ENCODE results near the gene ABLIM2. TPM values are rescaled to one million over a fixed set of nuclear protein-coding genes. Genes with fewer than 3 reads are reported as not detected.

The ABLIM2 gene
- total RNA-seq, 1 donor from 2014 or later, result 3.5 TPM

DNA sequence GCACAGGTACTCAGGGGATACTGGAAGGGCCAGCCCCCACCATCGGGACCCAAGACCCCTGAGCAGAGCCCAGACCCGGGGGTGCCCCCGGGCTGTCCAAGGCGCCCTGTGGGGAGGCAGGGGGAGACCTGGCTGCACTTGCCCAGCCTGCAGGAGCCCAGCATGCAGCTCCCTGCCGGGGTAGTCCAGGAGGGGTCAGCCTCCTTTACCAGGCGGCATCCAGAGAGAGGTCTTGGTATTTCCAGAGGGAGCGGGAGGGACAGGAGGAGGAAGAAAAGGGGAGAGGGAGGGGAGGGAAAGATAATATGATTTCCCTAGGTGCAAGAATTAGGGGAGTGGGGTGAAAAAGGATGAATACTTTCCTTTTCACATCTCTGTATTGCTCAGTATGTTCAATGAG lies 97.5 kb downstream of the ABLIM2 start:
- H3K4me3 Mint-ChIP-seq, result no peak overlapping the region
- no peak overlapping the region for H3K27ac Mint-ChIP-seq
- TF ChIP-seq, protein P1, sequence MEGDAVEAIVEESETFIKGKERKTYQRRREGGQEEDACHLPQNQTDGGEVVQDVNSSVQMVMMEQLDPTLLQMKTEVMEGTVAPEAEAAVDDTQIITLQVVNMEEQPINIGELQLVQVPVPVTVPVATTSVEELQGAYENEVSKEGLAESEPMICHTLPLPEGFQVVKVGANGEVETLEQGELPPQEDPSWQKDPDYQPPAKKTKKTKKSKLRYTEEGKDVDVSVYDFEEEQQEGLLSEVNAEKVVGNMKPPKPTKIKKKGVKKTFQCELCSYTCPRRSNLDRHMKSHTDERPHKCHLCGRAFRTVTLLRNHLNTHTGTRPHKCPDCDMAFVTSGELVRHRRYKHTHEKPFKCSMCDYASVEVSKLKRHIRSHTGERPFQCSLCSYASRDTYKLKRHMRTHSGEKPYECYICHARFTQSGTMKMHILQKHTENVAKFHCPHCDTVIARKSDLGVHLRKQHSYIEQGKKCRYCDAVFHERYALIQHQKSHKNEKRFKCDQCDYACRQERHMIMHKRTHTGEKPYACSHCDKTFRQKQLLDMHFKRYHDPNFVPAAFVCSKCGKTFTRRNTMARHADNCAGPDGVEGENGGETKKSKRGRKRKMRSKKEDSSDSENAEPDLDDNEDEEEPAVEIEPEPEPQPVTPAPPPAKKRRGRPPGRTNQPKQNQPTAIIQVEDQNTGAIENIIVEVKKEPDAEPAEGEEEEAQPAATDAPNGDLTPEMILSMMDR (IDR thresholded peaks at IDR 0.05; ENCODE audit: unreplicated experiment), result no peak
- H3K4me1 Mint-ChIP-seq, result no peaks in the 10 kb centered on the region
- peaks cover 4% of the 10 kb centered on the region for H3K27me3 Mint-ChIP-seq (ENCODE audit: low read depth)
- peaks cover 22% of the 10 kb centered on the region for H3K9me3 Mint-ChIP-seq
- DNase-seq (ENCODE audit: low spot score in 2 of 2, unreplicated experiment in 2 of 2), result no peak
- H3K36me3 Mint-ChIP-seq, result peaks cover 9% of the 10 kb centered on the region

DNA sequence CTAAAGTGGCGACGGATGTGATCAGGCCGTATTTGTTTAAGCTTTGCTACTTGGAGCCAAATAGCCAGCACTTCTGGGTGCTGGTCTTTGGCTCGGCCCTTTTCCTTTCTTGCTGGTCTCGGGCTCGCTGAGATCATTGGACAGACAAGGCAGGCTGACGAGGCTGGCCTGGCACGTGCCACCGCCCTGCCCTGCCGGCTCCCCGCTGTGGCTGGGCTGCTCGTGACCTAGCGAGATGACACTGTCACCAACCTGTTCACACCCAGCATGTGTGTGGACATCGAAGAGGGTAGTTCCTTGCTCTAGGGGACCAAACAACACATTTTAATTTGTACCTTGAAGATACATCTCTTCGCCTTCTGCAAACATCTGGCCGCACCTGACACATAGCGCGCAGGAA lies 98.0 kb downstream of the ABLIM2 start:
- no peaks in the 10 kb centered on the region for H3K4me1 Mint-ChIP-seq
- H3K36me3 Mint-ChIP-seq, result peaks cover 9% of the 10 kb centered on the region
- H3K27ac Mint-ChIP-seq, result no peak overlapping the region
- no peak overlapping the region for H3K4me3 Mint-ChIP-seq
- no peak for DNase-seq (ENCODE audit: low spot score in 2 of 2, unreplicated experiment in 2 of 2)
- H3K9me3 Mint-ChIP-seq, result peaks cover 22% of the 10 kb centered on the region
- H3K27me3 Mint-ChIP-seq (ENCODE audit: low read depth), result peaks cover 4% of the 10 kb centered on the region
- TF ChIP-seq, protein P1 (IDR thresholded peaks at IDR 0.05; ENCODE audit: unreplicated experiment), result no peak

DNA sequence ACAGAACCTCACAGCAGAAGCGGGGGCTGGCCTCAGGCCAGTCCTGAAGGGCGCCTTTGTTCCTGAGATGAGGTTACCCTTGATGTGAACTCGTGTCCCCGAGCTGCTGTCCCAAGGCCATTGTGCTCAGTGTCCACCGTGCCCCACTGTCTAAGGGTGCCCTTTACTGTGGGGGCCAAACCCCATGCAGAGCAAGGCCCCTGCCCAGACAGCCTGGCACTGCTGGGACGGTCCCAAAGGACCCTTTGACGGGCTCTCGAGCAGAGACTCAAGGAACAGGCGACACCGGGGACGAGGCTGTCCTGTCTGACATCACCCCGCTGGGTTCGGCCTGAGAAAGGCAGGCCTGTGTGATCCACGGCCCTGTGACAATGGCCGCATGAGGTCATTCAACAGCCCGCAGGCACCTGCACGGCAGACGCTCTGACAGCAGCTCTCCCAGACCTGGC lies 100.6 kb downstream of the ABLIM2 start:
- Mint-ChIP-seq H3K4me1 (no peaks in the 10 kb centered on the region), H3K9me3 (no peaks in the 10 kb centered on the region), H3K27me3 (ENCODE audit: low read depth) (no peaks in the 10 kb centered on the region), H3K36me3 (peaks cover 3% of the 10 kb centered on the region), H3K4me3 (no peak overlapping the region), H3K27ac (no peak overlapping the region)
- no peak for DNase-seq (ENCODE audit: low spot score in 2 of 2, unreplicated experiment in 2 of 2)
- TF ChIP-seq, protein P1 (IDR thresholded peaks at IDR 0.05; ENCODE audit: unreplicated experiment), result no peak

DNA sequence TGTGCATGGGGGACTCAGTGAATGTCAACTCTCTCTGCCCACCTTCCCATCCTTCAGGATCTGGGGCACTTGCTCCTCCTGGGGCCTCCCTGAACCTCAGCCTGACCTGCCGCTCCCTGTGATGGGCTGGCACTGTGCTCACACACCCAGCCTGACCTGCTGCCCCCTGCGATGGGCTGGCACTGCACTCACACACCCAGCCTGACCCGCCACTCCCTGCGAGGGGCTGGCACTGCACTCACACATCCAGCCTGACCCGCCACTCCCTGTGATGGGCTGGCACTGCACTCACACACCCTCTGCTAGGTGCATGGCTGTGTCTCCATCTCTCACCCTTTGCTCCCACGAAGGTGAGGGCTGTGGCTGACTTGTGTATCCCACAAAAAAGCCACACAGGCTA lies 103.4 kb downstream of the ABLIM2 start:
- Mint-ChIP-seq H3K9me3 (no peaks in the 10 kb centered on the region), H3K4me3 (no peak overlapping the region), H3K4me1 (peaks cover 8% of the 10 kb centered on the region), H3K27me3 (ENCODE audit: low read depth) (no peaks in the 10 kb centered on the region), H3K36me3 (peaks cover 3% of the 10 kb centered on the region), H3K27ac (no peak overlapping the region)
- TF ChIP-seq, protein P1 (IDR thresholded peaks at IDR 0.05; ENCODE audit: unreplicated experiment), result no peak
- DNase-seq (ENCODE audit: low spot score in 2 of 2, unreplicated experiment in 2 of 2), result no peak

DNA sequence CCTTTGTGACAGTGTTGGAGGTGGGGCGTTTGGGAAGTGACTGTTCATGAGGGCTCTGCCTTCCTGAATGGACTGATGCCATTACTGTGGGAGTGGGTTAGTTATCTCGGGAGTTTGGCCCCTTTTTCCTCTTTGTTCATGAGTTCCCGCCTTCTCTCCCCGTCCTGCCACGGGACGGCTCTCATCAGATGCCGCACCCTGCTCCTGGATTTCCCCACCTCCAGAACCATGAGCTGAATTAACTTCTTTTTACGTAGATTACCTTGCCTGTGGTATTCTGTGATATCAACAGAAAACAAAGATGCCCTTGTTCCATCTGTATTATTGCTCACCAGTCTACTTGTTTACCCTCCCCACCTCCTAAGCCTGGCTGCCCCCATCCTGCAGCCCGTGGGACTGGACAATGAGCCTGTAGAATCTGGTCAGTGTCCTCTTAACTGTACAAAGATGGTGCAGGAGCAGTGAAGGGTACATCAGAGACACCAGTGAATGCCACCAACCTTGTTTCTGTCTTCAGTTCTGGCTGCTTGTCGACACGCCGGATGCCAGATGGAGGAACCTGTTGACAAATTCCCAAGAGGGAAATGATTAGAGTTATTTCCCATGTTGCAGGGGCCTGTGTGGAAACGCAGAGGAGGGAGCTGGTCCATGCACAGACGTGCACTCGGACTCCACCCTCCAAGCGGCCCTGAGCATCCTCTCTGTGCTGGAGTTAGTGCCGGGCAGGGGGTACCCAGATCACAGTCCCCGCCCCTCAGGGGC lies 104.7 kb downstream of the ABLIM2 start:
- H3K36me3 Mint-ChIP-seq, result no peaks in the 10 kb centered on the region
- H3K9me3 Mint-ChIP-seq, result no peaks in the 10 kb centered on the region
- H3K27me3 Mint-ChIP-seq (ENCODE audit: low read depth), result no peaks in the 10 kb centered on the region
- no peak overlapping the region for H3K4me3 Mint-ChIP-seq
- H3K4me1 Mint-ChIP-seq, result peaks cover 20% of the 10 kb centered on the region
- DNase-seq (ENCODE audit: low spot score in 2 of 2, unreplicated experiment in 2 of 2), result no peak
- H3K27ac Mint-ChIP-seq, result no peak overlapping the region
- TF ChIP-seq, protein P1 (IDR thresholded peaks at IDR 0.05; ENCODE audit: unreplicated experiment), result no peak

Data from mesothelial cell of epicardium (in vitro differentiated cells).